ENCODE results near the gene PCYT1A. TPM values are rescaled to one million over a fixed set of nuclear protein-coding genes. Genes with fewer than 3 reads are reported as not detected.
"Not testable (repeated sequence)": the region's sequence is repeated elsewhere in the genome, so short reads cannot be mapped to it uniquely, and the experiment has no call there.

PCYT1A gene
- total and polyA plus RNA-seq, 5 donors: 34.8 to 87.7 (median 85.5) TPM

GRCh38 chr3:196320137-196320536 lies 32.6 kb upstream of the PCYT1A start:
- no peaks in the 10 kb centered on the region for H3K27me3 ChIP-seq (ENCODE audit: control insufficient read depth, insufficient read depth)
- no peaks in the 10 kb centered on the region for H3K9me3 ChIP-seq (ENCODE audit: control insufficient read depth, low read length)
- no peak for ATAC-seq
- intact Hi-C loops (cut with DNase I): no loop called here
- 59% methylated on average over 3 of the region's 3 CpGs for WGBS
- no peak overlapping the region for H3K27ac ChIP-seq (ENCODE audit: low read length)
- no peaks in the 10 kb centered on the region for H3K4me1 ChIP-seq (ENCODE audit: control insufficient read depth, insufficient read depth, low read length)
- no peak for DNase-seq
- H3K4me3 ChIP-seq (ENCODE audit: low read length): no peak overlapping the region

DNA sequence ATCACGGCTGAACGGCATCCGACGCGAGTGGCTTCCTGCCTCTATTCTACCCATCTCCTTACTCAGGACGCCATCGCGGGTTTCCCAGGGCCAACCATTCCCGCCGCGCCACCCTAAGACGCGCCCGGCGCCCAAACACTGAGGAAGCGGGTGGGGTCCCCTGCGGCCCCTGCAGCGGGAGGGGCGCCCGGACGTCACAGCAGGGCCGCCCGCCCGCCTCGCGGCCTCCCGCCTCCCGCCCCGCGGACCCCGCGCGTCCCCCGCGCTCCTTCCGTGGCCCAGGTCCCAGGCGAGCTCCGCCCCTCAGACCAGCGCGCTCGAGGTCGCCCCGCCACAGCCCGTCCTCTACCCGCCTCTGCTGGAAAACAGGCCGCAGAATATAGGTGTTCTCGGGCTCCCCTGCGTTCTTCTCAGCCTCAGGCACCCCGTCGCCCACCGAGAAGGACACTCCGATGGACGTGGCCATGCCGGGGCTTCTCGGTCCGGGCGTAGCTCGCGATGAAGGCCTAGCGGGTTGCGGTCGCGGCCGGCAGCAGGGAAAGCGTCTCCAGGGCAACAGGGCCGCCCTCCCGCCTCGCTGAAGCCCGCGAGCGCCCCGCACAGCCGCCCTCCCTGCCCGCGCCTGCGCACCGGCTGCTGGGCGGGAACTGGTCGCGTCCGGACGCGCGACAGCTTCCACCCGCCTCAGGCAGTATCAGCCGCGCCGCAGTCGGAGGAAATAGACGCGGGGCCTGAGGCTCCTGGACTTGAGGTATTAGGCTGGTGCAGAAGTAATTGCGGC lies 30.4 kb upstream of the PCYT1A start, which contains the start of gene DYNLT2B:
DYNLT2B (minus strand) TSS at position 554 of the 781 bp plus-strand sequence; CDS start at position 466, 88 bp downstream.
- Histone ChIP-seq H3K27ac (ENCODE audit: low read length) (peak within 1 kb of the TSS; percentile 84), H3K4me1 (ENCODE audit: control insufficient read depth, insufficient read depth, low read length) (no peaks in the 10 kb centered on the region), H3K27me3 (ENCODE audit: control insufficient read depth, insufficient read depth) (no peaks in the 10 kb centered on the region), H3K4me3 (ENCODE audit: low read length) (peak within 1 kb of the TSS; percentile 74), H3K9me3 (ENCODE audit: control insufficient read depth, low read length) (no peaks in the 10 kb centered on the region)
- ATAC-seq (peak; percentile 99), DNase-seq (peak; percentile 89 to 96 (median 95))
- intact Hi-C loops (cut with DNase I): no loop called here
- under 1% methylated on average over 92 of the region's 92 CpGs for WGBS

DNA sequence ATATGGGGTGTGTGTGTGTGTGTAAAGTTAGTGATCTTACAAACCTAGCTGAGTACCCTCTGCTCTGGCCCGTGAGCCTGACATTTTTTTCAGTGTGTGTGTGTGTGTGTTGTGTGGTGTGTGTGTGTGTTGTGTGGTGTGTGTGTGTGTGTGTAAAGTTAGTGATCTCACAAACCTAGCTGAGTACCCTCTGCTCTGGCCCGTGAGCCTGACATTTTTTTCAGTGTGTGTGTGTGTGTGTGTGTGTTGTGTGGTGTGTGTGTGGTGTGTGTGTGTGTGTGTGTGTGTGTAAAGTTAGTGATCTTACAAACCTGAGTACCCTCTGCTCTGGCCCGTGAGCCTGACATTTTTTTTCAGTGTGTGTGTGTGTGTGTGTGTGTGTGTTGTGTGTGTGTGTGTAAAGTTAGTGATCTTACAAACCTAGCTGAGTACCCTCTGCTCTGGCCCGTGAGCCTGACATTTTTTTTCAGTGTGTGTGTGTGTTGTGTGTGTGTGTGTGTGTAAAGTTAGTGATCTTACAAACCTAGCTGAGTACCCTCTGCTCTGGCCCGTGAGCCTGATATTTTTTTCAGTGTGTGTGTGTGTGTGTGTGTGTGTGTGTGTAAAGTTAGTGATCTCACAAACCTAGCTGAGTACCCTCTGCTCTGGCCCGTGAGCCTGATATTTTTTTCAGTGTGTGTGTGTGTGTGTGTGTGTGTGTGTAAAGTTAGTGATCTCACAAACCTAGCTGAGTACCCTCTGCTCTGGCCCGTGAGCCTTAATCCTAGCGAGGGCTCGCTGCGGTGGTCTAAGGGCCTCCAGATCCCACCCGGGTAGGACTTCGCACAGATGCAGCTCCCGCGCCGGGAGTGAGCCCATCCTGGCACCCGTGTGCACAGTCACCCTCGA lies 29.5 kb upstream of the PCYT1A start:
- 11% methylated on average over 16 of the region's 17 CpGs for WGBS
- Histone ChIP-seq H3K4me3 (ENCODE audit: low read length) (peak overlapping the region; percentile 74), H3K27ac (ENCODE audit: low read length) (peak overlapping the region; percentile 84)
- DNase-seq; H3K4me1 ChIP-seq (ENCODE audit: control insufficient read depth, insufficient read depth, low read length); H3K27me3 ChIP-seq (ENCODE audit: control insufficient read depth, insufficient read depth); H3K9me3 ChIP-seq (ENCODE audit: control insufficient read depth, low read length); intact Hi-C loops (cut with DNase I); ATAC-seq: not testable (repeated sequence)

- Histone ChIP-seq H3K9me3 (ENCODE audit: control insufficient read depth, low read length) (no peaks in the 10 kb centered on the region), H3K4me3 (ENCODE audit: low read length) (no peak overlapping the region), H3K27ac (ENCODE audit: low read length) (no peak overlapping the region), H3K27me3 (ENCODE audit: control insufficient read depth, insufficient read depth) (no peaks in the 10 kb centered on the region), H3K4me1 (ENCODE audit: control insufficient read depth, insufficient read depth, low read length) (no peaks in the 10 kb centered on the region)
- no peak for DNase-seq
- intact Hi-C loops (cut with DNase I): no loop called here
- no peak for ATAC-seq
- 91% methylated on average over 1 of the region's 1 CpG for WGBS
These were observed 28.3 kb upstream of the PCYT1A start for GRCh38 chr3:196315821-196316220.

DNA sequence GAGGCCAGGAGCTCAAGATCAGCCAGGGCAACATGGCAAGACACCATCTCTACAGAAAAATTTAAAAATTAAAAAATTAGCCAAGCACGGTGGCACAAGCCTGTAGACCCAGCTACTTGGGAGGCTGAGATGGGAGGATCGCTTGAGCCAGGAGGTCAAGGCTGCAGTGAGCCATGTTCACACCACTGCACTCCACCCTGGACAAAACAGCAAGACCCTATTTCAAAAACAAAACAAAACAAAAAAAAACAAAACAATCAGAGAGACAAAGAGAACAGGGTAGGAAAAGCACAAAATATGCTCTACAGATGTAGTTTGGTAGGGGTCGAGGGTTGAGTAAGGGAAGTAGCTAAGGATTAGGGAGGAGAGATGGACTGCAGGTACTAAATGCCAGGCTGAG lies 27.1 kb upstream of the PCYT1A start:
- no peak for DNase-seq
- Histone ChIP-seq H3K27me3 (ENCODE audit: control insufficient read depth, insufficient read depth) (no peaks in the 10 kb centered on the region), H3K4me3 (ENCODE audit: low read length) (no peak overlapping the region), H3K9me3 (ENCODE audit: control insufficient read depth, low read length) (no peaks in the 10 kb centered on the region), H3K27ac (ENCODE audit: low read length) (no peak overlapping the region), H3K4me1 (ENCODE audit: control insufficient read depth, insufficient read depth, low read length) (no peaks in the 10 kb centered on the region)
- 96% methylated on average over 3 of the region's 3 CpGs for WGBS
- no peak for ATAC-seq
- intact Hi-C loops (cut with DNase I): no loop called here

- H3K4me3 ChIP-seq (ENCODE audit: low read length); ATAC-seq; H3K27me3 ChIP-seq (ENCODE audit: control insufficient read depth, insufficient read depth); H3K27ac ChIP-seq (ENCODE audit: low read length); H3K4me1 ChIP-seq (ENCODE audit: control insufficient read depth, insufficient read depth, low read length); DNase-seq; intact Hi-C loops (cut with DNase I); H3K9me3 ChIP-seq (ENCODE audit: control insufficient read depth, low read length): not testable (repeated sequence)
- WGBS: 84% methylated on average over 7 of the region's 7 CpGs
These were observed 26.6 kb upstream of the PCYT1A start for GRCh38 chr3:196314086-196314485.

GRCh38 chr3:196302960-196303359 lies 15.4 kb upstream of the PCYT1A start:
- H3K9me3 ChIP-seq (ENCODE audit: control insufficient read depth, low read length); H3K4me3 ChIP-seq (ENCODE audit: low read length); DNase-seq; intact Hi-C loops (cut with DNase I); H3K4me1 ChIP-seq (ENCODE audit: control insufficient read depth, insufficient read depth, low read length); ATAC-seq; H3K27me3 ChIP-seq (ENCODE audit: control insufficient read depth, insufficient read depth); H3K27ac ChIP-seq (ENCODE audit: low read length): not testable (repeated sequence)
- 88% methylated on average over 8 of the region's 8 CpGs for WGBS

- WGBS: 73% methylated on average over 7 of the region's 10 CpGs
- intact Hi-C loops (cut with DNase I); H3K9me3 ChIP-seq (ENCODE audit: control insufficient read depth, low read length); H3K4me1 ChIP-seq (ENCODE audit: control insufficient read depth, insufficient read depth, low read length); ATAC-seq; H3K27ac ChIP-seq (ENCODE audit: low read length); H3K27me3 ChIP-seq (ENCODE audit: control insufficient read depth, insufficient read depth); DNase-seq; H3K4me3 ChIP-seq (ENCODE audit: low read length): not testable (repeated sequence)
These were observed 15.0 kb upstream of the PCYT1A start for GRCh38 chr3:196302551-196302950.

GRCh38 chr3:196298521-196298920 lies 11.0 kb upstream of the PCYT1A start:
- Histone ChIP-seq H3K27me3 (ENCODE audit: control insufficient read depth, insufficient read depth) (no peaks in the 10 kb centered on the region), H3K9me3 (ENCODE audit: control insufficient read depth, low read length) (no peaks in the 10 kb centered on the region), H3K4me3 (ENCODE audit: low read length) (no peak overlapping the region), H3K27ac (ENCODE audit: low read length) (no peak overlapping the region), H3K4me1 (ENCODE audit: control insufficient read depth, insufficient read depth, low read length) (no peaks in the 10 kb centered on the region)
- ATAC-seq (no peak), DNase-seq (no peak)
- WGBS: 94% methylated on average over 2 of the region's 2 CpGs
- intact Hi-C loops (cut with DNase I): no loop called here

DNA sequence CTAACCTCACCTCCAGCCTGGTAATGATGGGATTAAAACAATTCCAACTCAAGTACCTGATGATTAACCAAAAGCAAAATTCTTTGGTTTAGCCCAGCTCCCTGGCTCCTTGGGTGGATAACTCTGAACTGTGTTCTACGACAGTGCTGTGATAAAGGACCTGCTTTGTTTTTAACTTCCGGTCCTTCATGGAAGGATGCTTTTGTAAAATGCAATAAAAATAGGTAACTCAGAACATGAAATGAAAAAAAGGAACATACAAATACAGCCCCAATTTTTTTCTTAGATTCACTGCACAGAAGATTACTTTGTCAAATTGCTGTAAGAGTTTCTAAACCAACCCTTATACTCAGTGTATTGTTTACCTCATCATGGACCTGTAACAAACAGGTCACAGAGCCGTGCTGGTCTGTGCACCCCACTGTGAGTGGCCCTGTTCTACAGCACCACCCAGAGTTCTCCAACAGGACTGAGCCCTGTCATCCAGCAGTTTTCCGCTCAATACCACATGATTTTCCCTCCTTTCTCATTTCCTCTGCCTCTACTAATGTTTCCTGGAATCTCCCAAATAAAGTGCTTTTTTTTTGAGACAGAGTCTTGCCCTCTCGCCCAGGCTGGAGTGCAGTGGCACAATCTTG lies 4.9 kb upstream of the PCYT1A start:
- DNase-seq (no peak), ATAC-seq (no peak)
- Histone ChIP-seq H3K27ac (ENCODE audit: low read length) (no peak overlapping the region), H3K27me3 (ENCODE audit: control insufficient read depth, insufficient read depth) (no peaks in the 10 kb centered on the region), H3K4me1 (ENCODE audit: control insufficient read depth, insufficient read depth, low read length) (no peaks in the 10 kb centered on the region), H3K9me3 (ENCODE audit: control insufficient read depth, low read length) (no peaks in the 10 kb centered on the region), H3K4me3 (ENCODE audit: low read length) (no peak overlapping the region)
- 76% methylated on average over 5 of the region's 5 CpGs for whole genome bisulfite sequencing
- intact Hi-C loops (cut with DNase I): no loop called here

- under 1% methylated on average over 17 of the region's 17 CpGs for WGBS
- peak; percentile 22 to 71 for ATAC-seq
- no peaks in the 10 kb centered on the region for H3K9me3 ChIP-seq (ENCODE audit: control insufficient read depth, low read length)
- peak overlapping the region; percentile 85 for H3K4me3 ChIP-seq (ENCODE audit: low read length)
- DNase-seq: no peak
- intact Hi-C loops (cut with DNase I): no loop called here
- no peaks in the 10 kb centered on the region for H3K27me3 ChIP-seq (ENCODE audit: control insufficient read depth, insufficient read depth)
- peak overlapping the region; percentile 97 for H3K27ac ChIP-seq (ENCODE audit: low read length)
- no peaks in the 10 kb centered on the region for H3K4me1 ChIP-seq (ENCODE audit: control insufficient read depth, insufficient read depth, low read length)
These were observed 575 bp upstream of the PCYT1A start for GRCh38 chr3:196288141-196288460.

Measured in right cardiac atrium (tissue), 5 donors.